Daoy (cell line): ENCODE results near the gene JUNB. TPM values are rescaled to one million over a fixed set of nuclear protein-coding genes. Genes with fewer than 3 reads are reported as not detected.
"Not testable (repeated sequence)": the region's sequence is repeated elsewhere in the genome, so short reads cannot be mapped to it uniquely, and the experiment has no call there.

ENCODE experiments used
- DNase-seq: peaks from one replicate; pipeline ENCODE4 v3.0.0-alpha.2; 2015; ENCODE audit warnings: low read depth
- total RNA-seq: library from RNA; depleted of rRNA; stranded (reverse); fragments of >200 nt; shearing (Covaris generic); gene quantifications from 2 replicates; pipeline ENCODE4 v1.2.3, GENCODE V29; 2014

JUNB gene
- total RNA-seq, 1 experiment from 2014 or later, result 66.6 TPM

DNA sequence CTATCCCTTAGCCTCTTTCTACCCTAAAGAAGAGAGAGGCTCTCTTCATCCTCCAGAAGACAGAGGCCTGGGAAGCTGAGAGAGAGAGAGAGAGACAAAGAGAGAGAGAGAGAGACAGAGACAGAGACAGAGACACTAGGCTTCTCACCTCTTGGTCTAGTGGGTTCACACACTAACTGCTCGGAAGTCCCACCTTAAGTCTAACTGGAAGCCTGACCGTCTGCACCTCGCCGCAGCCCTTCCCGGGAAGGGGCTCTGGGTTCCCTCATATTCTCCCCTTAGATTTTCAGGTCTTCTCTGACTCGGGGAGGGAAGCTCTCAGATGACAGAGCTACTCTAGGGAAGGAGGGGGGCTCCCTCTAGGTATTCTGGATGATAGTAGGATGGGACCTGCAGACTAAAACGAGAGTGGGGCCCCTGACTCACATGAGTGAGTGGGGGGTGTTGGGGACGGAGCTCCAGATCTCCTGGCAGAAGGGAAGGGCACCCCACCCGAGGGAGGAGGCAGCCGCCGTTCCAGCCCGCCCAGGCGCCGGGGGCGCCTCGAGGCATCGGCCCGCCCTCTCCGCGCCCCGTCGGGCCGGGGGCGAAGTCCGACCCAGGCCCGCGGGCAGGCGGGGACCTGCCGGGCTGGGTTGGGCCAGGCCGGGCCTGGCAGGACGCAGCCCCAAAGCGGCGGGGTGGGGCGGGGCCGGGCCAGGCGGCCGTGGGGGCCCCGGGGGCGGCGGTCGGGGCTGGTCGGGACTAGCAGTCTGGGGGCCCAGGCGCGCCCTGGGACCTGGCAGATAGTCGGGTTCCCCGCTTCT, 2.0 kb upstream of the JUNB start:
- DNase-seq, result peak; percentile 42

DNA sequence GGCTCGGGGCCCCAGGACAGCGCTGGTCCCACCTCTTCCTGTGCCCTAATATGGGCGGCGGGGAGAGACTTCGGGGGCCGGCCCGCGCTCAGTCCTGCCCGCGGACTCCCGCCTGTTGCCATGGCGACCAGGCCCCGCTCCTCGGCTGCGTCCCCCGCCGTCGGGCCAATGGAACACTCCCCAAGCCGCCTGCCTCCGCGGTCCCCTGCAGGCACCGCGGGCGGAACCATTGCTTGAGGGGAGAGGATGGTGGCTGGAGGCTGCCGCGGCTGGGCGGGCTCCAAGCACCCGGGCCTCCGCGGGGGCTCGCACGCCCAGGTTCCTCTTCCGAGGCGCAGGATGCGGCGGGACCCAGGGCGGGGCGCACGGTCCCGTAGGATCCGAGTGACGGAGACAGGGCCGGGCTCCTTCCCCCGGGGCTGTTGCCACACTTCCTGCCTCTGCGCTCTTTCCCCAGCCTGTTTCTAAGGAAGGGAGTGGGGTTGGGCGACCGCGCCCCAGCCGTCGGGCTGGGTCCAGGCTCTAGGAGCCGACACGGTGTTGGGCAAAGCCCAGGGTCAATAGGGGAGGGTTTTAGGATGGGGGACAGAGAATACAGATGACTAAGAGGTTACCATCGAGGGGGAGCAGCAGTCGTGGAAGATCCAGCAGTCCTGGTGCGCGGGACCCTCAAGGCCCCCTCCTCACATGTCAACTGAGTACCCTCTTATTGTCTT, 1.2 kb upstream of the JUNB start:
- DNase-seq, result peak; percentile 97

DNA sequence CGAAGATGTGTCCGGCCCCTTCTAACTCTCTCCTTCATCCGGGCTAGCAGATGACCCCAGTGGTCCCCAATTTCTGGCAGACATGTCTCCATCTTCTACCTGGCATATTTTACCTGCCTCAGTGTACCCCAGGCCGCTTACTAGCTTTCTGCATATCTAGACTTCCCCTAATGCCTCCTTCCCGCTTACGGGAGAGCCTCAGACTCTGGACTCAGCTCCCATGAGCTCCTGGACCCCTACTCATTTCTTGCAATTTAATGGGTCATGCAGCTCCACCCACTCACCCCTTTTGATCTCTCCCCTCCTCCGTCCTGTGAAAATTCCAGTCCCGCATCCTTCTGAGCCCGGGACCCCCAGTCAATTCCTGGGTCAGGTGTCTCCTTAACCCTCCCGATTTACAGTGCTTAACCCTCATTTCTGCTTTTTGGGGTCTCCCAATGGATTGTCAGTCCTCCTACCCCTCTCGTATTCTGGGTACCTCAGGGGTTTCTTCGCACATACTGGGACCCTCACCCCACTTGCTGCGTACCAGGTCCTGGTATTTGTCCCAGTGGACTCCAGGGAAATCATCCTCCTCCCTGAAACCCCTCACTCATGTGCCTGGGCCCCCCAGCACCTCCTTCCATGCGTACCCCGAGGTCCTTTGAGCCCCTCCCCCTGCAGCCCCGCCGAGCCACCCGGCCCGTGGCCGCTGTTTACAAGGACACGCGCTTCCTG, 500 bp upstream of the JUNB start:
- no peak for DNase-seq

DNA sequence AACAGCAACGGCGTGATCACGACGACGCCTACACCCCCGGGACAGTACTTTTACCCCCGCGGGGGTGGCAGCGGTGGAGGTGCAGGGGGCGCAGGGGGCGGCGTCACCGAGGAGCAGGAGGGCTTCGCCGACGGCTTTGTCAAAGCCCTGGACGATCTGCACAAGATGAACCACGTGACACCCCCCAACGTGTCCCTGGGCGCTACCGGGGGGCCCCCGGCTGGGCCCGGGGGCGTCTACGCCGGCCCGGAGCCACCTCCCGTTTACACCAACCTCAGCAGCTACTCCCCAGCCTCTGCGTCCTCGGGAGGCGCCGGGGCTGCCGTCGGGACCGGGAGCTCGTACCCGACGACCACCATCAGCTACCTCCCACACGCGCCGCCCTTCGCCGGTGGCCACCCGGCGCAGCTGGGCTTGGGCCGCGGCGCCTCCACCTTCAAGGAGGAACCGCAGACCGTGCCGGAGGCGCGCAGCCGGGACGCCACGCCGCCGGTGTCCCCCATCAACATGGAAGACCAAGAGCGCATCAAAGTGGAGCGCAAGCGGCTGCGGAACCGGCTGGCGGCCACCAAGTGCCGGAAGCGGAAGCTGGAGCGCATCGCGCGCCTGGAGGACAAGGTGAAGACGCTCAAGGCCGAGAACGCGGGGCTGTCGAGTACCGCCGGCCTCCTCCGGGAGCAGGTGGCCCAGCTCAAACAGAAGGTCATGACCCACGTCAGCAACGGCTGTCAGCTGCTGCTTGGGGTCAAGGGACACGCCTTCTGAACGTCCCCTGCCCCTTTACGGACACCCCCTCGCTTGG, 966 bp downstream of the JUNB start:
- peak; percentile 85 for DNase-seq

DNA sequence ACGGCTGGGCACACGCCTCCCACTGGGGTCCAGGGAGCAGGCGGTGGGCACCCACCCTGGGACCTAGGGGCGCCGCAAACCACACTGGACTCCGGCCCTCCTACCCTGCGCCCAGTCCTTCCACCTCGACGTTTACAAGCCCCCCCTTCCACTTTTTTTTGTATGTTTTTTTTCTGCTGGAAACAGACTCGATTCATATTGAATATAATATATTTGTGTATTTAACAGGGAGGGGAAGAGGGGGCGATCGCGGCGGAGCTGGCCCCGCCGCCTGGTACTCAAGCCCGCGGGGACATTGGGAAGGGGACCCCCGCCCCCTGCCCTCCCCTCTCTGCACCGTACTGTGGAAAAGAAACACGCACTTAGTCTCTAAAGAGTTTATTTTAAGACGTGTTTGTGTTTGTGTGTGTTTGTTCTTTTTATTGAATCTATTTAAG, 1.6 kb downstream of the JUNB start:
- DNase-seq, result no peak

DNA sequence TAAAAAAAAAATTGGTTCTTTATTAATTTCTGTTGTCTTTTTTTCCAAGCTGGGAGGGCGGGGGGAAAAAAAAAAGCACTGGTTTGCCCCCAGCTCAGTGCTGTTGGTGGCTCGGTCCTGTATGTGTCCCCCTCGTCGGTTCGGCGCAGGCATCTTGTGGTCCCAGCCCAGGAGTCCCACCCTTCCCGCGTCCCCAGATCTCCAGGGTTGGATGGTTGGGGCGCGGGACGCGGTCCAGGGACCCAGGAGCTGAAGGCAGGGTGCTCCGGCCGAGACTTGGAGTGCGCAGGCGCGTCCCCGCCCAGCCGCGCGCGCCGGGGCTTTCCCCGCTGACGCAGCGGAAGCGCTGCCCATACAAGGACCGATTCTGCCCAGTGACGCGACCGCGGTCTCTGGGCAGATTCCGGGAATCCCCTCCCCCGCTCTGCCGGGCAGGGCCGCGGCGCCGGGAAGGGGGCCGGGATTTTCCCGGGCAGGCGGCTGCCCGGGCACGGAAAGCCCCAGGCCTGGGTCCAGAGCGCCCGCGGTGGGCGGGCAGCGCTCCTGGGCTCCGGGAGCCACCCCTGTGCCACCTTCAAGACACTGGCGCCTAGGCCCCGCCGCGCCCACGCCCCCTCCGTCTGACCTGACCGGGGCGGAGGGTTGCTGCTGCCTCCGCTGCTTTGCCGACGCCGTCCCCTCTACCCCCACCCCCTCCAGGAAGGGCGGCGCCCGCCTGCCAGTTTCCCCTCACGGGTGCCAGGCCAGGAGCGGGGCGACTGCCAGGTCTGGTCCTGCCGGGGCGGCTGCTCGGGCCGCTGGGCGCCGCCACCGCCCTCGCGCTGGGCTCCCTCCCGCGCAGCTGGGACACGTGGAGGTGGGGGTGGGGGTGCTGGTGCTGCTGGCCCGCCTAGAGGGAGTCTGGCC, 2.3 kb downstream of the JUNB start:
- DNase-seq, result peak; percentile 98

DNA sequence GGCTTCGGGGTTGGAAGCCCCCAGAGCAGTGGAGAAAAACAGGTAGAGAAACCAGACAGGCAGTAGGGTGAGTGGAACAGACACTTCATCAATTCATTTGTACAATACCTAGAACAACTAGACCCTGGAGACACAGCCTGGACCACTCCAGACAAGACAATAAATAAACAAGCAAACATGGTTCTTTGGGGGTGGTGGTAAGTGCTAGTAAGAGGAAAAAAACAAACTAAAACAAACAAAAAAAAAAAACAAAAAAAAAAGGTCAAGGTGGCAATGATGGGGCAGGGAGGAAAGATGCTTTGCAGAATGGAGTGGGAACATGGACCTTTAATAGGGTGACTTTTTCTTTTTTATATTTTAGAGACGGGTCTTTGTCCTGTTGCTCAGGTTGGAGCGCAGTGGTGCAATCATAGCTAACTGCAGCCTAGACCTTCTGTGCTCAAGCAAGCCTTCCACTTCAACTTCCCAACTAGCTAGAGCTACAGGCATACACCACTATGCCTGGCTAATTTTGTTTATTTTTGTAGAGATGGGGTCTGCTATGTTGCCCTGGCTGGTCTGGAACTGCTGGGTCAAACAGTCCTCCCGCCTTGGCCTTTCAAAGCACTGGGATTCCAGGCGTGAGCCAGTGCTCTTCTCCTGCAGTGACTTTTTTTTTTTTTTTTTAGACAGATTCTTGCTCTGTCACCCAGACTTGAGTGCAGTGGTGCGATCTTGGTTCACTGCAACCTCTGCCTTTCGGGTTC, 3.1 kb downstream of the JUNB start:
- no peak for DNase-seq

DNA sequence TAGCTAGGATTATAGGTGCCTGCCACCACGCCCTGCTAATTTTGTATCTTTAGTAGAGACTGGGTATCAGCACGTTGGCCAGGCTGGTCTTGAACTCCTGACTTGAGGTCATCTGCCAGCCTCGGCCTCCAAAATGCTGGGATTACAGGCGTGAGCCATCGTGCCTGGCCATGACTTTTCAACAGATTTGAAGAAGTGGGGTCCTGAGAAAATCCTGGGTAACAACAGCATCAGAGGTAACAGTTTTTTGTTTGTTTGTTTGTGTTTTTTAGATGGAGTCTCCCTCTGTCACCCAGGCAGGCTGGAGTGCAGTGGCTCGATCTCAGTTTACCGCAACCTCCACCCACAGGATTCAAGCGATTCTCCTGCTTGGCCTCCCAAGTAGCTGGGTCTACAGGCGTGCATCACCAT, 3.7 kb downstream of the JUNB start:
- no peak for DNase-seq

DNA sequence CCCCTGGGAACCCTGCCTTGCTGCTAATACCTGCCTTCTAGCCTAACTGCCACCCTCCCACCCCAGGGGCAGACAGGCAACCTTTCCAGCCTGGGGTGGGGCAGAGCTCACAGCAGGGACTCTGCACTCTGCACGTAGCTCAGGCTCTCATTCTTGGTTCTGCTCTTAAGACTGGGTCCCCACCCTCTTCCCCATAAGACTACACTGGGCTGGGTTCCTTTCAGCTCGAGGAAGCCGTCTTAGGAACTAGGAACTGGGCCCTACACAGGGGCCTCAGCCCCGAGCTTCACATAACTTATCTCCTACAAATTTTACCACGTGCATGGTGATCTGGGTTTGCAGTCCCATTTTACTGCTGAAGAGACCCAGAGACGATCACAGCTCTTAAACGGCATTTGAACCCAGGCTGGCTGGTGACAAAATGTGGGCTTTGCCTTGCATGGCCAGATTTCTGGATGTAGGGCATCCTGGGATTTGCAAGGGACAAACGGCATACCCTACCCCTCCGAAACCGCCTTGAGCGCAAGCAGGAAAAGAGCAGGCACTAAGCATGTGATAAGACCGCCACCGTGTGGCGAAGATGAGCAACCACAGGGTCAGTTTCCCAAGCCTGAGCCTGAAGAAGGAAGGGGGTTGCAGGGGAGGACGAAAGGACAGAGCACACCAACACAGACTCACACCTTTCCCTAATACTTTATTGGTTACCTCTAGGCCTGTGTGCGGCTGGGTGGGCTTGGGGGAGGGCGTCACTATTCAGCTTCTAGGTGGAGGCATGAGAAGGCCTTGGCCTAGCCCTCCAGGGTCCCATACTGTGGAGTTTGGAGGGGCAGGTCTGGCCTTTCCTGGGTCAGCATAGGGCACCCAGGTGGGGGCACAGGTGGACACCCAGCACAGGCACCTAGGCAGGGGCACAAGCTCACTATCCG, 5.1 kb downstream of the JUNB start:
- peak; percentile 87 for DNase-seq

DNA sequence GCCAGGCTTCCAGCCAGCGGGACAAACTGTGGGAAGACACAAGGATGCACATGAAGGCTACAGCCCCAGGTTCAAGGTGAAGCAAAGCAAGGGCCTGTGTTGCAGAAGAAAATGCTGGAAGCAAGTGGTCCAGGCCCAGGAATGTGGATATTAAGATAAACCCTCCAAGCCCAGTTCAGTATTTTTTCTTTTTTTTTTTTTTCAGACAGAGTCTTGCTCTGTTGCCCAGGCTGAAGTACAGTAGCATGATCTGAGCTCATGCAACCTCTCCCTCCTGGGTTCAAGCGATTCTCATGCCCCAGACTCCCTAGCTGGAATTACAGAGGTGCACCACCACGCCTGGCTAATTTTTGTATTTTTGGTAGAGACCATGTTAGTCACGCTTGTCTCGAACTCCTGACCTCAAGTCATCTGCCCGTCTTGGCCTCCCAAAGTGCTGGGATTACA, 5.9 kb downstream of the JUNB start:
- no peak for DNase-seq

DNA sequence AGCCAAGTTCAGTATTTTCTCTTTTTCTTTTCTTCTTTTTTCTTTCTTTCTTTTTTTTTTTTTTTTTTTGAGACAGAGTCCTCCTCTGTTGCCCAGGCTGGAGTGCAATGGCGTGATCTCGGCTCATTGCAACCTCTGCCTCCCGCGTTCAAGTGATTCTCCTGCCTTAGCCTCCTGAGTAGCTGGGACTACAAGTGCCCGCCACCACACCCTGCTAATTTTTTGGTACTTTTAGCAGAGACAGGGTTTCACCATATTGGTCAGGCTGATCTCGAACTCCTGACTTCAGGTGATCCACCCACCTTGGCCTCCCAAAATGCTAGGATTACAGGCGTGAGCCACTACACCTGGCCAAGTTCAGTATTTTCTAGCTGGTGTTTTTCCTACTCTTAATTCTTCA, 6.3 kb downstream of the JUNB start:
- not testable (repeated sequence) for DNase-seq

DNA sequence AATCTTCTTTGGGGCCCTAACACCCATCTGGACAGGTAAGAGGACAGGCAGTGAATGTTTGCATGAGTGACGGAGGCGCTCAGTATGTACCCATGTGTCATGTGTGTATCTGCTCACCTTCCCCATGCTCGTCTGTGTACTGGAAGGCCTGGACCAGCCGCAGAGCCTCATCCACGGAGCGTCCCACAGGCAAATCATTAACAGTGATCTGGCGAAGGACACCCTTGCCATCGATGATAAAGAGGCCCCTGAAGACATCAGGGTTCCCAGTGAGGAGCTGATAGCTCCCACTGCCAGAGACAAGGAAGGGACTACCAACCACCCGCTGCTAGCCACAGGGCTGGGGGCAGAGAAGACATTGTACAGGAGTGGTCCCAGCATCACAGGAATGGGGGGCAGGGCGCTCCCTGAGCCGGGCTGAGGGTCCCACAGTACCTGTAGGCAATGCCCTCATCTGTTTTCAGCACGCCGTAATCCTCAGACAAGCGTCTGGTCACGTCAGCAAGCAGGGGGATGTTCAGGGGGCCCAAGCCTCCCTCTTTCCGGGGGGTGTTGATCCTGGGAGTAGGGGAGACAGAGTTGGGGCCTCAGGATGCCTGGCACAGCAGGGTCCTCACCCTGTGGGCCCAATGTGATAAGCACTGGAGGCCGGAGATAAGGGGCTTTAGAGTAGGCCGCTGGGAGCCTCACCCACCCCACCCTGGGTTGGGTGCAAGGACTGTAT, 8.6 kb downstream of the JUNB start:
- no peak for DNase-seq

DNA sequence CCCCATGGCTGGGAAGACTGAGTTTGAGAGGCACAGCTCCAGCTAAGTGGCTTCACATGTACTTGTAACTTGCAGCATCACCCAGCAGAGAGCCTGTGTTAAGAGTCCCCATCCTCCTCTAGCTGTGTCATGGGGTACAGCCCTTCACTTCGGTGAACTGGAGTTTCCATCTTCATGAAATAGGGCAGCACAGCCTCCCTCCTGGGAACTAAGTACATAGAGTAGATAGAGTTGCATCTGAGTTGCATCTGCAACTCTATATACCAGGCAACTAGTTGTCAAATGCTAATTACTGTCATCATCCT, 9.1 kb downstream of the JUNB start:
- DNase-seq, result no peak

DNA sequence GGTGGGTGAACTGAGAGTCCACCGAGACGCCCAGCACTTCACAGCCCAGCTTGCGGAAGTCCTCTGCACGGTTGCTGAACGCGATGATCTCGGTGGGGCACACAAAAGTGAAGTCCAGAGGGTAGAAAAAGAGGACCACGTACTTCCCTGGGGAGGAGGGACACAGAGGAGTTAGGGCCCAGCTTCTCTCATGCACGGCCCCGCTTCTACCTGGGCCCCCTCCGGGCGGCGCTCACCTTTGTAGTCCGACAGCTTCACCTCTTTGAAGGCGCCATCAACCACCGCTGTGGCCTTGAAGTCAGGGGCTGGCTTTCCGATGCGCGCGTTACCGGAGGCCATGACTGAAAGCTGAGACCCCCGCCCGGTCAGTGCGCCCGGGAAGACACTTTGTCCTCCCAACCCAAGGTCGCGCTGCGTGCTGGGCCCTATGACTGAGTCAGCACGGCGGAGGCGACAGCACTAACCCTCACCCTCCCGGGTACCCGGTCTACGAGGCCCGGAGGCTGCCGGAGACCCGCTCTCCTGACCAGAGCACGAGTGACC, 9.7 kb downstream of the JUNB start:
- DNase-seq, result no peak

DNA sequence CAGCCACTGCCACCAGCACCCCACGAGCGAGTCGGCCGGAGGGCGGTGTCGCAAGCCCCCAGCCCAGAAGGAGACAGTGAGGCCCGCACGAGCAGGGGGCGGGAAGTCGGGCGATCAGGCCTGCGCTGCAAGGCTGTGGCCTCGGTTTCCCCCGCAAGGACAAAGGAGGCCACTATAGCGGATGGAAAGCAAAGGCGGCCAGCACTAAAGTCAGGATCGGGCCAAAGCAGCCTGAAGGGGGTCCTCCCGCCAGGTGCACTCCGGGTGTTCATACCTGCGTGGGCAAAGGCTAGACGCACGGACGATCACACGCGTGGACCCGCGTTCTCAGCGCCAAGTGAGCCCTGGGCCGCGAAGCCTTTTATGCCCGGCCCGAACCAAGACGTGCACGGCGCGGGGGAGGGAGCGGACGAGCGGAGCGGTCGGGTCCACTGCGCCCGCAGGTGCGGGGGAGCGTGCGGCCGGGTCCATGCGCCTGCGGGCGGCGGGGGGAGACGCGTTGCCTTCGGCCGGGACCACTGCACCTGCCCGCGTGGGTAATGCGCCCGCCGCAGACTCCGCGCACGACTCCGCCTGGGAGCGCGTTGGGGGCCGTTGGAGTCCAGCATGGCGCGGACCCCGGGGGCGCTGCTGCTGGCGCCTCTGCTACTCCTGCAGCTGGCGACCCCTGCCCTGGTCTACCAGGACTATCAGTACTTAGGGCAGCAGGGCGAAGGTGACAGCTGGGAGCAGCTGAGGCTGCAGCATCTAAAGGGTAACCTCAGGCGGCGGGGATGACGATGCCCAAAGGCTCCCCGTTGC, 10.4 kb downstream of the JUNB start, which contains the start of the genes PRDX2 and THSD8:
Gene PRDX2 (minus strand): TSS at position 335 of the 801 bp plus-strand sequence. CDS start 539 bp downstream, outside the sequence.
Gene THSD8 (plus strand): TSS at position 604 of the 801 bp plus-strand sequence. CDS start 3 bp downstream, at position 607.
- peak; percentile 70 for DNase-seq

DNA sequence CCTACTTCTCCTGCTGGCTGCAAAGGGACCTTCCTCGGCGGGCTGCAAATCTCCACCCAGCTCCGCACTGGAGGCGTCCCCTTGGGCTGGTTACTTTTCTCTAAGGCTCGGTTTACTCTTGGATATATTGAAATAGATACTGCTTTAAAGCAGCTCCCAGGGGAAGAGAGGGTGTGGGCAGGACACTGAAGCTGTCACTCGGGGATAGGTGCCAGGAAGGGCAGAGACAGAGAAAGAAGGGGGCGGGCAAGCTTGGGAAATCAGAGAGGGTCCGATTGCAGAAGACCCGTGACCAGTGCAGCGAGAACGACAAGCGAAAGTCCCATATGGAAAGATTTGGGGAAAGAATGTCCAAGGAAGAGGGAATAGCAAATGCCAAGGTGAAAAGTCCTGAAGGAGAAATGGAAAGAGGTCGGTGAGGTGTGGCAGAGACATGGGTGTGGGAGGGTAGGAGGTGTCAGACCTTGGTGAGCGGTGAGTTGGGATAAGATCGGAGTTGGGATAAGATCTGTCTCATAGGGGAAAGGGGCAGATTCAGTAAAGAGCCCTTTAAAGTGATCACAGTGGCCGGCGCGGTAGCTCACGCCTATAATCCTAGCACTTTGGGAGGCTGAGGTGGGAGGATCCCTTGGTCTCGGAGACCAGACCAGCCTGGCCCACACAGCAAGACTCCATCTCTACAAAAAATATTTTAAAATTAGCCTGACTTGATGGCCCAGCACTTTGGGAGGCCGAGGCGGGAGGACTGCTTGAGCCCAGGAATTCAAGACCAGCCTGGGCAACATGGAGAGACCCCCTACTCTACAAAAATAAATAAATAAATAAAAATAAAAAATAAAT, 11.2 kb downstream of the JUNB start:
- no peak for DNase-seq
